ENCODE measurements around the gene ENDOV. TPM values are rescaled to one million over a fixed set of nuclear protein-coding genes. Genes with fewer than 3 reads are reported as not detected.
A peak's percentile ranks its signal among the peaks of the same experiment; 100 is the strongest.

The ENDOV gene
- total and polyA plus RNA-seq, 2 of the 13 experiments (the other 11 are each of a cell fraction or from before 2014, with no cell fraction given): 15.1 to 17.1 TPM

DNA sequence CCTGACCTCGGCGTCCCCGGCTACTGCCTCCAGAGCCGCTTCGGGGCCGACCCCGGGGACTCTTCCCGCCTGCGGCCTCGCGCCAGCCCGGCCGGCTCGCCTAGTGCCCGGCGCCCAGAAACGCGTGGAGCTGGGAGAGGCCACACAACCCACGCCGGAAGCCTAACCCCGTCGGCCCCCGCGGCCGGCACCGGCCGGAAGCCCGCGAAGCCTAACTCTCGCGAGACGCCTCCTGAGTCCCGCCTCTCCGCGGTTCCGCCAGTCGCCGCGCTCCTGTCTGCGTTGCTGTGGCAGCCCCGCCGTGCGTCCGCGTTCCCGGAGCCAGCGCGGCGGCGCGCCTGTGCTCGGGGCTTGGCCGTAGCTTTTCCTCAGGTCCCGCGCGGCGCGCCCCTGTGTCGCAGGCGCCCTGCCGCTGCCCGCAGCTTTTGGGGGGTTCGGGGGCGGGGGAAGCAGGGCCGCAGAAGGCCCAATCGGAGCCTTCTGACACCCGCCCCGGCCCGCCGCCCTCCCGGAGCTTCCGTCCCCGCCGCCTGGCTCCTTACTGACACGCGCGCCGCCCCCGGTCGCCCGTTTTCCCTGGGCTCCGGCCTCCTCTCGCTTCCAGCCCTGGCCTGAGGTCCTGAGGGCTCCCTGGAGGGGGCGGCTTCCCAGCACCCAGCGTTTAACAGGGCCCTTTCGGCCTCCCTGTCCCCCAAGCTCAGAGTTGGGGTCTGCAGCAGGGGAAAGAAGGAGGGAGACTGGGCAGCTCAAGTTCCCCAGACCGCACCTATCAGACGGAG lies 39.8 kb downstream of the ENDOV start (continued):
- TF ChIP-seq ZNF615 (CRISPR knock-in tag; IDR thresholded peaks at IDR 0.05; ENCODE audit: borderline replicate concordance) (no peak), ELF4 (CRISPR knock-in tag; IDR thresholded peaks at IDR 0.05; ENCODE audit: borderline replicate concordance) (no peak; the same call in 1 of the 2 replicates), ZNF331 (CRISPR knock-in tag; IDR thresholded peaks at IDR 0.05) (peak; percentile 46; the same call in 1 of the 2 replicates), ZBTB40 (IDR thresholded peaks at IDR 0.05) (peak; percentile 34; the same call in 1 of the 2 replicates), ZBTB40 (CRISPR knock-in tag; IDR thresholded peaks at IDR 0.05) (peak; percentile 91), CEBPB (IDR thresholded peaks at IDR 0.05; ENCODE audit: borderline replicate concordance, low read depth, low read length) (no peak), ZC3H13 (CRISPR knock-in tag; IDR thresholded peaks at IDR 0.05) (peak; percentile 90), FLYWCH1 (CRISPR knock-in tag; IDR thresholded peaks at IDR 0.05) (peak; percentile 84; the same call in 1 of the 2 replicates), SRSF9 (IDR thresholded peaks at IDR 0.05; ENCODE audit: borderline replicate concordance, insufficient read depth, low read depth, low read length, poor library complexity, severe bottlenecking) (no peak), RCOR2 (CRISPR knock-in tag; IDR thresholded peaks at IDR 0.05) (no peak), KDM5B (CRISPR knock-in tag; IDR thresholded peaks at IDR 0.05; ENCODE audit: borderline replicate concordance) (peak; percentile 100), ZNF367 (CRISPR knock-in tag; IDR thresholded peaks at IDR 0.05; ENCODE audit: borderline replicate concordance) (peak; percentile 85; the same call in 1 of the 2 replicates), ZNF460 (CRISPR knock-in tag; IDR thresholded peaks at IDR 0.05; ENCODE audit: borderline replicate concordance) (no peak; the same call in 1 of the 2 replicates), ZNF251 (CRISPR knock-in tag; IDR thresholded peaks at IDR 0.05) (no peak; the same call in 1 of the 2 replicates), ZNF230 (CRISPR knock-in tag; IDR thresholded peaks at IDR 0.05) (no peak; the same call in 1 of the 2 replicates)
- TF ChIP-seq, protein P1, sequence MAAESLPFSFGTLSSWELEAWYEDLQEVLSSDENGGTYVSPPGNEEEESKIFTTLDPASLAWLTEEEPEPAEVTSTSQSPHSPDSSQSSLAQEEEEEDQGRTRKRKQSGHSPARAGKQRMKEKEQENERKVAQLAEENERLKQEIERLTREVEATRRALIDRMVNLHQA (CRISPR knock-in tag; IDR thresholded peaks at IDR 0.05): no peak
- TF ChIP-seq, protein P2, sequence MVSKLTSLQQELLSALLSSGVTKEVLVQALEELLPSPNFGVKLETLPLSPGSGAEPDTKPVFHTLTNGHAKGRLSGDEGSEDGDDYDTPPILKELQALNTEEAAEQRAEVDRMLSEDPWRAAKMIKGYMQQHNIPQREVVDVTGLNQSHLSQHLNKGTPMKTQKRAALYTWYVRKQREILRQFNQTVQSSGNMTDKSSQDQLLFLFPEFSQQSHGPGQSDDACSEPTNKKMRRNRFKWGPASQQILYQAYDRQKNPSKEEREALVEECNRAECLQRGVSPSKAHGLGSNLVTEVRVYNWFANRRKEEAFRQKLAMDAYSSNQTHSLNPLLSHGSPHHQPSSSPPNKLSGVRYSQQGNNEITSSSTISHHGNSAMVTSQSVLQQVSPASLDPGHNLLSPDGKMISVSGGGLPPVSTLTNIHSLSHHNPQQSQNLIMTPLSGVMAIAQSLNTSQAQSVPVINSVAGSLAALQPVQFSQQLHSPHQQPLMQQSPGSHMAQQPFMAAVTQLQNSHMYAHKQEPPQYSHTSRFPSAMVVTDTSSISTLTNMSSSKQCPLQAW (CRISPR knock-in tag; IDR thresholded peaks at IDR 0.05): peak; percentile 83
- TF ChIP-seq, protein P3, sequence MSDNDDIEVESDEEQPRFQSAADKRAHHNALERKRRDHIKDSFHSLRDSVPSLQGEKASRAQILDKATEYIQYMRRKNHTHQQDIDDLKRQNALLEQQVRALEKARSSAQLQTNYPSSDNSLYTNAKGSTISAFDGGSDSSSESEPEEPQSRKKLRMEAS (IDR thresholded peaks at IDR 0.05): peak; percentile 98
